HG03439 (cell line): Measurements from ENCODE around the gene PRH2.

ENCODE experiments used
- ATAC-seq: cut with Tn5 transposase; IDR thresholded peaks from one replicate; pipeline ENCODE4 v1.9.1; 2021; ENCODE audit warnings: mild to moderate bottlenecking, moderate library complexity; ENCODE audit not compliant: unreplicated experiment

Gene PRH2

DNA sequence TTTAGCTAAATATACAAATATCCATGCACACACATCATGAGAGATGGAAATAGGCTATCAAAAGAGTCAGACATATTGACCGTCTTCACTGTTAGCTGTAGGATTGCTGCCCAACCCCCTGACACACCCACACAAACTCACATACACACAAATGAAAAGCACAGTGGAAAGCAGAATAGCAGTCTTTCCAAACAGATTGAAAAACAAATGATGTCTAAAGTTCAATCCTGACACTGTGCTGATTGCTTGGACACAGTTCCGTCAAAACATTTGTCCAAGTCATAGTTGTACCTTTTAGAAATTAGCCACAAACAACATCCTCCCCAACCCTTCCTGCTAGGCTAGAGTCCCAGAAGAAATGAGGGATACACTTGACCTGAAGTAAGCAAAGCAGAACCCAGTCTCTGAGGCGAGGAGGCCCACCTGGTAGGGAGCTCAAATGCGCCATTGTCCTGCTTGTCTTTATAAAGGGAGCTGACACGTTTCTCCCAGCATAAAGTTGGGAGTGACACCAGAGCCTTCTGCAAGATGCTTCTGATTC is at the start of gene PRH2:
Gene PRH2, plus strand, starts transcription at position 491 of the 541 bp plus-strand sequence. Its CDS starts 38 bp downstream, at position 529.
- ATAC-seq: no peak

- no peak for ATAC-seq
These were observed 44.8 kb upstream of the PRH2 start, which contains the start of gene PRH1 for GRCh38 chr12:10884086-10884725. Gene PRH1 (minus strand): TSS chr12:10884255. CDS start chr12:10884217, 38 bp downstream.

DNA sequence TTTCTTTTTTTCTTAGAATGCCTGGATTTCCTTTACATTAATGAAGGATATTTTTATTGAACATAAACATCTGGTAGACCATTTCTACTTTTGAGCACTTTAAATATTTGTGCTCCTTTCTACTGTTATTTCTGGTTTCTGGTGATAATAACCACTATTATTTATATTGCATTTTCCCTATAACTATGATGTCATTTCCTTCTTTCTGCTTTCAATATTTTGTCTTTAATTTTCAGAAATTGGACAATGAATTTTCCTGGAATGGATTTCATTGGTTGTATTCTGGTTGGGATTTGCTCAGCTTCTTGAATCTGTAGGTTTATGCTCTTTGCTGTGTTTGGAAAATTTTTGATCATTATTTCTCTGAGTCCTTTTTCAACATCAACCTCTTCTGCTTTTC is 39.8 kb upstream of the PRH2 start:
- no peak for ATAC-seq

DNA sequence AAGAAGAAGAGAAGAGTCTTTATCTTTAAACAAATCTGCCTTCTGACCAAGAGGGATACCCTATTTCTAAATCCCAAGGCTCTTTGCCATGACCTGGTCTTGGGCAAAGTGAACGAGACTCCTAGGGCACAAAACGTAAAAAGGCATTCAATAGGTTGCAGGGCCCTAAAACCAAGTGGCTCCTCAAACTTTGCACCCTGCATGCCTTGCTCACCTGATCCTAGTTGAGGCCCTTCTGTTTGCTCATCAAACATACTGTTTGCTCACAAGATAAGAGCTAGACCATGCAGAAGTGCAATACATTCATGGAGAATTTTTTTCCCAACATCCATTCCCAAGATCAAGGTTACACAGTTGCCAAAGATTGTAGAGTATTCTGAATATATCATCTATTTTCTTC is 37.1 kb upstream of the PRH2 start:
- ATAC-seq: no peak

DNA sequence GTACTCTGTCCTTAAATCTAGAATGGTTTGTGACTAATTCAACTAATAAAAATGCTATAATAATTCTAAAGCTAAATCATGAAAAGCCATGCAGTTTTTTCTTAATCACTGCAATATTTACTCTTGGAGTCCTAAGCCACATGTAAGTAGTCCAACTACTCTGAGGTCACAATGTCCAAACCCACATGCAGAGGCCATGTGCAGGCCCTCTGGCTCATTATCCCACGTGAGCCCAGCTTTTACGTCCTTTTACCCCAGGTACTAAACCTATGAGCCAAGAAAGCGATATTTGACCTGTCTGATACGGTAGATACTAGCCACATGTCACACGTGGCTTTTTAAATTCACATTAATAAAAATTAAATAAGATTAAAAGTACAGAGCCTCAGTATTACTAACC is 32.2 kb upstream of the PRH2 start:
- ATAC-seq: no peak

DNA sequence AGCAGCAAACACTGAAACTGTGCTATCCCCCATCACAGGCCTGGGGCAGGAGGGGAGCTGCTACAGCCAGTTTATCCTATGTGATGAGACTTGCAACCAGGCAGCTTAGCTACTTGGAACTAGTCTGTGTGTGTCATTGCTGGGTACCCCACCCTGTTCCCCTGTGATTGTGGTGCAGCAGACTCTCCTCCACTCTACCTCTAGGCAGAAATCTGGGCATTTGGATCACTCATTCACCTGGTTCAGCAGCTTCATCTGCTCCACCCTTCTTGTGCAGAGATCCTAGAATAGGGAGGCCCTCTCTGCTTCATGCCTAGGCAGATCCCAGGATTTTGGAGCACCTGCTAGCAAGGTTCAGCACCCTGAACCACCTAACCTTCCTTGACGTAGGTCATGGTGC is 28.5 kb upstream of the PRH2 start:
- no peak for ATAC-seq

DNA sequence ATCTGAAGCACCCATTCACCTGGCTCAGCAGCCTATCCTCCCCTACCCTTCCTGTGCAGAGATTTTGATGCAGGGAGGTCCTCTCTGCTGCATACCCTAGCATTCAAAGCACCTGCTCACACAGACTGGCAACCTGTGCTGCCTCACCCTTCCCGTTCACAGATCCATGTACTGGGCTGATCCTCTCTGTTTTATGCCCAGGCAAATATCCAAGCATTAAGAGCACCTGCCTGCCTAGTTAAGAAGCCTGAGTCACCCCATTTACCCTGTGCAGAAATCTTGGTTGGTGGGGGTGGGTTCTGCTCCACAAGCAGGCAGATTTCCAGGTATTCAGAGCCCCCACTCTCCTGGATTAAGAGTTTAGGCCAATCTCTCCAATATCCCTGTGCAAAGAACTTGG is 28.1 kb upstream of the PRH2 start:
- no peak for ATAC-seq

DNA sequence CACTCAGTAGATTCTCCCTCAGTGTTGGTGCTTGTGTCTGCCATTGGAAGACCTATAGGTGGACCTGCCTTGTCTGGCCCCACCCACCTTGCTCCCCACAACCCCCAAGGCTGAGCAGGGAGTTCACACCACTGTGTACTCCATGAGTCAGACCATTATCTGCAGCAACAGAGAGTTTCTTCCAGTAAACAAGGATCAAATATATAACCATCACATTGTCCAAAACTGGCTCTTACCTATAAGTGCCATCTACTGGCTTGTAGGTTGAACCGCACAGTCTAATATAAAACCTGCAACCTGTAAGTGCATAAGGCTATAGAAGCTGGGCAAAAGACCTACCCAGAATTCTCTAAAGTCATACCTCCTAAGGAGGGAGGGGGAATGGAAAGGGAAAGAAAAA is 27.6 kb upstream of the PRH2 start:
- ATAC-seq: no peak

- ATAC-seq: no peak
These were observed 24.4 kb upstream of the PRH2 start for GRCh38 chr12:10904686-10905085.

GRCh38 chr12:10909462-10909861 is 19.6 kb upstream of the PRH2 start, which contains the start of gene TAS2R13:
Gene TAS2R13 (minus strand): TSS chr12:10909562. CDS start chr12:10909298, 264 bp downstream.
- ATAC-seq: no peak

DNA sequence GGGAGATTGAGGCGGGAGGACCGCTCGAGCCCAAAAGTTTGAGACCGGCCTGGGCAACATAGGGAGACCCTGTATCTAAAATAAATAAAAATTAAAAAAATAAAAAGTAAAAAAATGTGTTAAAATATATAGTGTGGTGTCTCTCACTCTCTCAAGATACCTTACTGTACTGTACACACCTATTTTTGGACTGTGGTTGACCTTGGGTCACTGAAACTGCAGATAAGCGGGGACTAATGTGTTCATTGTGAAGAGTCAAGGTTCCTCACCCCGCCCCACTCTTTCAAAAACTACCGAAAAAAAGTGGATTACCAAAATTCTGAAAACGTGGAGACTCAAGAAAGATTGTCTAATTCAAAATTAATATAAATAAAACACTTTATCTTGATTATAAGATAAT is 18.7 kb upstream of the PRH2 start:
- no peak for ATAC-seq

- ATAC-seq: no peak
These were observed 9.2 kb upstream of the PRH2 start for GRCh38 chr12:10919809-10920208.

- ATAC-seq: no peak
These were observed 2.8 kb upstream of the PRH2 start for GRCh38 chr12:10926269-10926668.

GRCh38 chr12:10936506-10936905 is 7.5 kb downstream of the PRH2 start:
- ATAC-seq: no peak

DNA sequence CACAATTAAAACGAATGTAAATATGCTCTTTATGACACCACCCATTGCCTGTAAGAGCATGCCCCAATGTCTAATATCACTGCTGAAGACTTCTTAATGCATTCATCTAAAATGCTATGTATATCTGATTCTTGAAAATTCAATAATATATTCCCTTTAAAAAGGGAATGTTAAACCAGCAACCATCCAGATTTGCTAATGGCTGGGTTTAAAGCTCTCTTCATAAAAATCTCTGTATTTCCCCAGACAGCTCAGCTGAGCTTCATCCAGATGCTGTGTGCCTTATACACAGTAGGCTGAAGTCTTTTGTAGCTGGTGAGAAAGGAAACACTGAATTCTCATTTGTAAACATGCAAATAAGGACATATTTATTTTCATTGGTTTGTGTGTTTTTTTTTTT is 10.1 kb downstream of the PRH2 start, which contains the start of gene TAS2R14:
Gene TAS2R14, minus strand, starts transcription at position 101 of the 400 bp plus-strand sequence. Its CDS starts 56 bp downstream, at position 45.
- ATAC-seq: no peak

- ATAC-seq: no peak
These were observed 11.4 kb downstream of the PRH2 start for GRCh38 chr12:10940389-10940788.

DNA sequence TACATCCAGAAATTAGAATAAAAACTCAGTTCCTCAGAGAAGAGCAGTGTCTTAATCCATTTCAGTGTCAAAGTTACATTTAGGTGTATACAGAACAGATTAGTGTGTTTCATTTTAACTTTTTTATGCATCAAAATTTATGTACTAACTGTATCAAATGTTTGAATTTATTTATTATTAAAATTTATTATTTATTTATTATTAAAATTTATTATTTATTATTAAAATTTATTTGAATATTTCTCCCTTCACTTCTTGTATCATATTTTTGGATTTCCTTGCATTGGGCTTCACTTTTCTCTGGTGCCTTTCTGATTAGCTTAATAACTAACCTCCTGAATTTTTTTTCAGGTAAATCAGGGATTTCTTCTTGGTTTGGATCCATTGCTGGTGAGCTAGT is 12.3 kb downstream of the PRH2 start:
- ATAC-seq: no peak

GRCh38 chr12:10941916-10942607 is 13.0 kb downstream of the PRH2 start:
- ATAC-seq: no peak

DNA sequence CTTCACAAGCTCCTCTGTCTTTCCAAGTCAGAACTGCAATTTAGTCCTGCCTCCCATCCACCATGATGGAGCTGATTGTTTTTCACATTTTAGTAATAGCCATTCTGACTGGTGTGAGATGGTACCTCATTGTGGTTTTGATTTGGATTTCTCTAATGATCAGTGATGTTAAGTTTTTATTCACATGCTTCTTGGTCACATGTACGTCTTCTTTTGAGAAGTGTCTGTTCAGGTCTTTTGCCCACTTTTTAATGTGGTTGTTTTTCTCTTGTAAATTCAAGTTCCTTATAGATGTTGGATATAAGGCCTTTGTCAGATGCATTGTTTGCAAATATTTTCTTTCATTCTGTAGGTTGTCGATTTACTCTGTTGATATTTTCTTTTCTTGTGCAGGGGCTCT is 14.1 kb downstream of the PRH2 start:
- no peak for ATAC-seq

DNA sequence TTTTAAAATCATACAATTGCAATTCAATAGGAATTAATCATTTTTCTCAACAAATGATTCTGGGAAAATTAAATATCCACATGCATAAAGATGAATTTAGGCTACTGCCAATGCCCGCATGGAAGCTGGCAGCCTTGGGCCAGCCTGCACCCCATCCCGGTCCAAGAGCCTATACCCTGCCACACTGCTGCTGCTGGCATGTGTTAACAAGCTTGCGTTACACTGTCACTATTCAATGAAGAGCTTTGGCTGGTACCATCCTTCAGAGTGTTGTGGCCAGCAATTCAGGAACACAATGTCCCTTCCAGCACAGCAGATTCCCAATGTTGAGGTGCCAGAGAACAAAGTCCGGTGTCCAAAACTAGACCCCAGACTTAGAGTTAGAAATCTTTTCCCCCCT is 23.6 kb downstream of the PRH2 start:
- ATAC-seq: no peak

DNA sequence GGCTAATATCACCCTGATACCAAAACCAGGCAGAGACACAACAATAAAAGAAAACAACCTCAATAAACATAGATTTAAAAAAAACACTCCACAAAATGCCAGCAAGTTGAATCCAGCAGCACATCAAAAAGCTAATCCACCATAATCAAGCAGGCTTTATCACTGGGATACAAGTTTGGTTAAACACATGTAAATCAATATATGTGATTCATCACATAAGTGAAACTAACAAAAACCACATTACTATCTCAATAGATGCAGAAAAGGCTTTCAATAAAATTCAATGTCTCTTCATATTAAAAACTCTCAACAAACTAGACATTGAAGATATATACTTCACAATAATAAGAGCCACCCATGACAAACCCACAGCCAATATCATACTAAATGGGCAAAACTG is 27.0 kb downstream of the PRH2 start:
- ATAC-seq: no peak

DNA sequence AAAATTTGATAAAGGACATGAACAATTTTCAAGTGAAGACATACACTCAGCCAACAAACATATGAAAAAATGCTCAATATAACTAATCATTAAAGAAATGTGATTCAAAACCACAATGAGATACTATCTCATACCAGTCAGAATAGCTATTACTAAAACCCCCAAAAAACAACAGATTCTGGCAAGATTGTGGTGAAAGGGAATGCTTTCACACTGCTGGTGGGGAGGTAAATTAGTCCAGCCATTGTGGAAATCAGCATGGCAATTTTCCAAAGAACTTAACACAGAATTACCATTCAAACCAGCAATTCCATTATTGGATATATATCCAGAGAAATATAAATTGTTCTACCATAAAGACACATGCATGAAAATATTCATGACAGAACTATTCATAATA is 28.7 kb downstream of the PRH2 start:
- ATAC-seq: no peak
